ENCODE measurements around the gene VSTM4.

Gene VSTM4

GRCh38 chr10:49139028-49139845 lies 23.9 kb upstream of the VSTM4 start:
- no peak for DNase-seq (ENCODE audit: low read depth in 1 of 2, low spot score in 1 of 2)
- TF ChIP-seq JUND (IDR thresholded peaks at IDR 0.05; ENCODE audit: low read depth): no peak
- in situ Hi-C loops (cut with HindIII; ENCODE audit: low pct_unique_long_range_greater_than_20kb, low sequenced_read_pairs): no loop called here

- DNase-seq (ENCODE audit: low read depth in 1 of 2, low spot score in 1 of 2): no peak
- TF ChIP-seq JUND (IDR thresholded peaks at IDR 0.05; ENCODE audit: low read depth): no peak
- in situ Hi-C loops (cut with HindIII; ENCODE audit: low pct_unique_long_range_greater_than_20kb, low sequenced_read_pairs): no loop called here
These were observed 23.1 kb upstream of the VSTM4 start for GRCh38 chr10:49138361-49138891.

- no peak for DNase-seq (ENCODE audit: low read depth in 1 of 2, low spot score in 1 of 2)
- in situ Hi-C loops (cut with HindIII; ENCODE audit: low pct_unique_long_range_greater_than_20kb, low sequenced_read_pairs): no loop called here
- no peak for TF ChIP-seq JUND (IDR thresholded peaks at IDR 0.05; ENCODE audit: low read depth)
These were observed 21.2 kb upstream of the VSTM4 start for GRCh38 chr10:49136525-49136924.

GRCh38 chr10:49135575-49136313 lies 20.4 kb upstream of the VSTM4 start:
- no peak for DNase-seq (ENCODE audit: low read depth in 1 of 2, low spot score in 1 of 2)
- no peak for TF ChIP-seq JUND (IDR thresholded peaks at IDR 0.05; ENCODE audit: low read depth)
- in situ Hi-C loops (cut with HindIII; ENCODE audit: low pct_unique_long_range_greater_than_20kb, low sequenced_read_pairs): no loop called here

GRCh38 chr10:49134327-49134726 lies 19.0 kb upstream of the VSTM4 start:
- no peak for TF ChIP-seq JUND (IDR thresholded peaks at IDR 0.05; ENCODE audit: low read depth)
- in situ Hi-C loops (cut with HindIII; ENCODE audit: low pct_unique_long_range_greater_than_20kb, low sequenced_read_pairs): no loop called here
- no peak for DNase-seq (ENCODE audit: low read depth in 1 of 2, low spot score in 1 of 2)

GRCh38 chr10:49133706-49134248 lies 18.5 kb upstream of the VSTM4 start, which contains the start of gene FAM170B:
FAM170B (minus strand) TSS chr10:49134021; CDS start chr10:49133918, 103 bp downstream.
- no peak for DNase-seq (ENCODE audit: low read depth in 1 of 2, low spot score in 1 of 2)
- in situ Hi-C loops (cut with HindIII; ENCODE audit: low pct_unique_long_range_greater_than_20kb, low sequenced_read_pairs): no loop called here
- TF ChIP-seq JUND (IDR thresholded peaks at IDR 0.05; ENCODE audit: low read depth): no peak

- TF ChIP-seq JUND (IDR thresholded peaks at IDR 0.05; ENCODE audit: low read depth): no peak
- in situ Hi-C loops (cut with HindIII; ENCODE audit: low pct_unique_long_range_greater_than_20kb, low sequenced_read_pairs): no loop called here
- no peak for DNase-seq (ENCODE audit: low read depth in 1 of 2, low spot score in 1 of 2)
These were observed 17.0 kb upstream of the VSTM4 start for GRCh38 chr10:49132362-49132737.

GRCh38 chr10:49131507-49132361 lies 16.4 kb upstream of the VSTM4 start:
- TF ChIP-seq JUND (IDR thresholded peaks at IDR 0.05; ENCODE audit: low read depth): no peak
- in situ Hi-C loops (cut with HindIII; ENCODE audit: low pct_unique_long_range_greater_than_20kb, low sequenced_read_pairs): no loop called here
- DNase-seq (ENCODE audit: low read depth in 1 of 2, low spot score in 1 of 2): no peak

GRCh38 chr10:49129376-49129775 lies 14.1 kb upstream of the VSTM4 start:
- no peak for DNase-seq (ENCODE audit: low read depth in 1 of 2, low spot score in 1 of 2)
- TF ChIP-seq JUND (IDR thresholded peaks at IDR 0.05; ENCODE audit: low read depth): no peak
- in situ Hi-C loops (cut with HindIII; ENCODE audit: low pct_unique_long_range_greater_than_20kb, low sequenced_read_pairs): no loop called here

- no peak for TF ChIP-seq JUND (IDR thresholded peaks at IDR 0.05; ENCODE audit: low read depth)
- in situ Hi-C loops (cut with HindIII; ENCODE audit: low pct_unique_long_range_greater_than_20kb, low sequenced_read_pairs): no loop called here
- no peak for DNase-seq (ENCODE audit: low read depth in 1 of 2, low spot score in 1 of 2)
These were observed 13.5 kb upstream of the VSTM4 start for GRCh38 chr10:49128854-49129253.

- no peak for TF ChIP-seq JUND (IDR thresholded peaks at IDR 0.05; ENCODE audit: low read depth)
- DNase-seq (ENCODE audit: low read depth in 1 of 2, low spot score in 1 of 2): no peak
- in situ Hi-C loops (cut with HindIII; ENCODE audit: low pct_unique_long_range_greater_than_20kb, low sequenced_read_pairs): no loop called here
These were observed 8.9 kb upstream of the VSTM4 start for GRCh38 chr10:49123981-49124950.

Data from T47D (cell line).